Chondrocyte (in vitro differentiated cells): Measurements from ENCODE around the gene VCP. TPM values are rescaled to one million over a fixed set of nuclear protein-coding genes. Genes with fewer than 3 reads are reported as not detected.

Source experiments
- DNase-seq: peaks from one replicate; pipeline ENCODE4 v3.0.0; 2021; ENCODE audit warnings: mixed read lengths, low spot score
- H3K27ac Mint-ChIP-seq: one replicate; pipeline ENCODE4 v1.8.0; 2021; ENCODE audit warnings: mild to moderate bottlenecking, moderate library complexity, mixed read lengths; ENCODE audit not compliant: unreplicated experiment
- H3K27me3 Mint-ChIP-seq: 2 replicates; pipeline ENCODE4 v1.8.0; 2021; ENCODE audit warnings: low read depth, mixed read lengths
- H3K36me3 Mint-ChIP-seq: 2 replicates; pipeline ENCODE4 v1.8.0; 2021; ENCODE audit warnings: low read depth, mixed read lengths
- H3K4me1 Mint-ChIP-seq: 2 replicates; pipeline ENCODE4 v1.8.0; 2021; ENCODE audit warnings: low read depth, mild to moderate bottlenecking, mixed read lengths
- H3K4me3 Mint-ChIP-seq: one replicate; pipeline ENCODE4 v1.8.0; 2021; ENCODE audit warnings: mild to moderate bottlenecking, moderate library complexity, mixed read lengths; ENCODE audit not compliant: unreplicated experiment
- H3K9me3 Mint-ChIP-seq: 2 replicates; pipeline ENCODE4 v1.8.0; 2021; ENCODE audit warnings: low read depth, mixed read lengths
- long read RNA-seq: library from polyadenylated mRNA; stranded (forward); transcript quantifications from one replicate; pipeline ENCODE4 v2.0.0, GENCODE V29; 2021
- total RNA-seq: library from RNA; stranded (reverse); gene quantifications from 3 replicates; pipeline ENCODE4 v1.2.1, GENCODE V29; 2021
- TF ChIP-seq, protein P1 (sequence below): fragments of 200-600 bp; sonication (generic); IDR thresholded peaks from 2 replicates; pipeline ENCODE4 v1.5.0; 2021; ENCODE audit warnings: antibody characterized with exemption, mild to moderate bottlenecking, moderate library complexity

Gene VCP
- 247 to 360 TPM (median 254 TPM) in 3 replicates for total RNA-seq
- long read RNA-seq, full-length matches to known transcripts: 1,296 of 1,421 reads
- long read RNA-seq, partial matches to known transcripts: 23 of 1,421 reads
- long read RNA-seq, other reads (novel, unspliced or antisense): 102 of 1,421 reads

DNA sequence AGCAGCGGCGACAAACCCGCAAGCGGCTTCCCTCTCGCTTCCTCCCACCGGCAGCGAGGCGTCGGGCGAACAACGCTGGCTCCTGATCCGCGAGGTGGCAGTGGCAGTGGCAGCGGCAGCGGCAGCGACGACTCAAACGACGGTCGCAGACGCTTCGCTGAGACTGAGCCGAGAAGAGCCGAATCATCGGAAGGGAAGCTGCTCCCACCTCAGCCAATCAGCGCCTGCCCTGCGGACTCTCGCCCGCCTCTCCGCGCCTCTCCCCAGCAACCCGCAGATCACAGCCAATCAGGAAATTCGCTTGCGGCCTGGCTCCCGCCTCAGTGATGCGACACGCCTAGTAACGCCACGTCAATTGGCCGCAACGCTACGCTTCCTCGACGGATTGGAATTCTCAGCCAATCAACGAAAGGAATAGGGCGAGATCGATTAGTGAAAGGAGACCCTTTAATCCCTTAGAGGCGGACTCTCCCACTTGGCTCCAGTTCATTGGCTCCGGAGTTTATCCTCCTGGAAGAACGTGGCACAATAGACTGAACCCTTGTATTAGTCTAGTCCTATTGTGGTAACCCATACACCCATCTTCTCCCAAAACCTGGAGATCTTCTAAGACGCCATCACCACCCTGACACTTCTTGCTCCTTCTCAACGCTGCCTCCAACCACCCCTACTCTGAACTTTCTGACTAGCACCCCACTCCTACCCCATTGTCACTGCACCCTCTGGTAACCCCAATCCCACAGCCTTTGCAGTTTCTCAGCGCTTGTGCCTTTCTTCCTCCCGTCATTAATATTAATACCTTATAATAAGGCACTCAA lies at the start of gene VCP:
Gene VCP, minus strand, starts transcription at position 165 of the 818 bp plus-strand sequence. CDS start 272 bp downstream, outside the sequence.
- H3K27ac Mint-ChIP-seq: peak within 1 kb of the TSS; percentile 97
- H3K4me3 Mint-ChIP-seq: peak within 1 kb of the TSS; percentile 83
- H3K27me3 Mint-ChIP-seq: no peaks in the 10 kb centered on the region
- TF ChIP-seq, protein P1, sequence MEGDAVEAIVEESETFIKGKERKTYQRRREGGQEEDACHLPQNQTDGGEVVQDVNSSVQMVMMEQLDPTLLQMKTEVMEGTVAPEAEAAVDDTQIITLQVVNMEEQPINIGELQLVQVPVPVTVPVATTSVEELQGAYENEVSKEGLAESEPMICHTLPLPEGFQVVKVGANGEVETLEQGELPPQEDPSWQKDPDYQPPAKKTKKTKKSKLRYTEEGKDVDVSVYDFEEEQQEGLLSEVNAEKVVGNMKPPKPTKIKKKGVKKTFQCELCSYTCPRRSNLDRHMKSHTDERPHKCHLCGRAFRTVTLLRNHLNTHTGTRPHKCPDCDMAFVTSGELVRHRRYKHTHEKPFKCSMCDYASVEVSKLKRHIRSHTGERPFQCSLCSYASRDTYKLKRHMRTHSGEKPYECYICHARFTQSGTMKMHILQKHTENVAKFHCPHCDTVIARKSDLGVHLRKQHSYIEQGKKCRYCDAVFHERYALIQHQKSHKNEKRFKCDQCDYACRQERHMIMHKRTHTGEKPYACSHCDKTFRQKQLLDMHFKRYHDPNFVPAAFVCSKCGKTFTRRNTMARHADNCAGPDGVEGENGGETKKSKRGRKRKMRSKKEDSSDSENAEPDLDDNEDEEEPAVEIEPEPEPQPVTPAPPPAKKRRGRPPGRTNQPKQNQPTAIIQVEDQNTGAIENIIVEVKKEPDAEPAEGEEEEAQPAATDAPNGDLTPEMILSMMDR: no peak
- H3K4me1 Mint-ChIP-seq: peaks cover 41% of the 10 kb centered on the region
- no peaks in the 10 kb centered on the region for H3K9me3 Mint-ChIP-seq
- peak; percentile 100 for DNase-seq
- peaks cover 12% of the 10 kb centered on the region for H3K36me3 Mint-ChIP-seq

DNA sequence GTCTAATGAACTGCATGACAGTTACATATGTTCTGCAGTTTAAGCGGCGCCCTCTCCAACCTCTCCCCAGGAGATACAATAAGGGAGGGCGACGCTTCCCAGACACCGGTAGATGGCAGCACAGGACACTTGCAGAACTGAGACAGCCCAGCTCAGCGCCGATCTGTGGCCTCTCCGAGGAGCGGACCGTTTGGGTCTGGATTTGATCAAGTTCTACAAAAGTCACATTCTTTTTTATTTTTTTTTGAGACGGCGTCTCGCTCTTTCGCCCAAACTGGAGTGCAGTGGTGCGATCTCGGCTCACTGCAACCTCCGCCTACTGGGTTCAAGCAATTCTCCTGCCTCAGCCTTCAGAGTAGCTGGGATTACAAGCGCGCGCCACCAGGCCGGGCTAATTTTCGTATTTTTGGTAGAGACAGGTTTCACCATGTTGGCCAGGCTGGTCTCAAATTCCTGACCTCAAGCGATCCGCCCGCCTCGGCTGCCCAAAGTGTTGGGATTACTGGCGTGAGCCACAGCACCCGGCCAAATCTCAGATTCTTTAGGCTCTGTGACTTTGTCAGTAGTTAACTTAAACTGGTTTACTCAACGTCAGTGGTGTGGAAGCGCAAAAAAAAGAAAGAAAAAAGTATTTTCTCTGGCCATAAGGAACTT lies 44.6 kb upstream of the VCP start:
- Mint-ChIP-seq H3K36me3 (no peaks in the 10 kb centered on the region), H3K9me3 (no peaks in the 10 kb centered on the region)

DNA sequence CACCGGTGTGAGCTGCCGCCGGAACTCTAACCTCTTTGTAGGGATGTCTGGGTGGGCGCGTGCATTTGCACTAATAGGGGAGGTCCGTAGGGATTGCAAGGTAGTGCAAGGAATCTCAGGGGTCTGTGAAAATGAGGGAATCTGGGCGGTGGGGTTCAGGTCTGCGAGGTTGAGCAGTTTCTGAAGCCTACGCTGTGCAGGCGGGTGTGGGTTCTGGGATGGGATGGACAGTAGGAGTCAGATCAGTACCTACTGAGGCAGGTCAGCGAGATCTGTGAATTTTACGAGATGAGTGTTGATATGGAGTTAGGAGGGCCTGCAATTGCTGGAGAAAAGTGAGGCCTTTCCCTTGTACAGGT lies 44.1 kb upstream of the VCP start:
- H3K36me3 Mint-ChIP-seq: no peaks in the 10 kb centered on the region
- no peaks in the 10 kb centered on the region for H3K9me3 Mint-ChIP-seq
- peak overlapping the region; percentile 98 for H3K4me3 Mint-ChIP-seq
- TF ChIP-seq, protein P1: no peak
- no peaks in the 10 kb centered on the region for H3K27me3 Mint-ChIP-seq
- H3K27ac Mint-ChIP-seq: peak overlapping the region; percentile 94
- H3K4me1 Mint-ChIP-seq: peaks cover 40% of the 10 kb centered on the region
- DNase-seq: no peak

More for the DNA sequence above, 44.6 kb upstream of the VCP start:
- no peak for DNase-seq
- peak overlapping the region; percentile 94 for H3K27ac Mint-ChIP-seq
- TF ChIP-seq, protein P1: peak; percentile 99
- H3K4me3 Mint-ChIP-seq: peak overlapping the region; percentile 98
- H3K4me1 Mint-ChIP-seq: peaks cover 35% of the 10 kb centered on the region
- no peaks in the 10 kb centered on the region for H3K27me3 Mint-ChIP-seq

DNA sequence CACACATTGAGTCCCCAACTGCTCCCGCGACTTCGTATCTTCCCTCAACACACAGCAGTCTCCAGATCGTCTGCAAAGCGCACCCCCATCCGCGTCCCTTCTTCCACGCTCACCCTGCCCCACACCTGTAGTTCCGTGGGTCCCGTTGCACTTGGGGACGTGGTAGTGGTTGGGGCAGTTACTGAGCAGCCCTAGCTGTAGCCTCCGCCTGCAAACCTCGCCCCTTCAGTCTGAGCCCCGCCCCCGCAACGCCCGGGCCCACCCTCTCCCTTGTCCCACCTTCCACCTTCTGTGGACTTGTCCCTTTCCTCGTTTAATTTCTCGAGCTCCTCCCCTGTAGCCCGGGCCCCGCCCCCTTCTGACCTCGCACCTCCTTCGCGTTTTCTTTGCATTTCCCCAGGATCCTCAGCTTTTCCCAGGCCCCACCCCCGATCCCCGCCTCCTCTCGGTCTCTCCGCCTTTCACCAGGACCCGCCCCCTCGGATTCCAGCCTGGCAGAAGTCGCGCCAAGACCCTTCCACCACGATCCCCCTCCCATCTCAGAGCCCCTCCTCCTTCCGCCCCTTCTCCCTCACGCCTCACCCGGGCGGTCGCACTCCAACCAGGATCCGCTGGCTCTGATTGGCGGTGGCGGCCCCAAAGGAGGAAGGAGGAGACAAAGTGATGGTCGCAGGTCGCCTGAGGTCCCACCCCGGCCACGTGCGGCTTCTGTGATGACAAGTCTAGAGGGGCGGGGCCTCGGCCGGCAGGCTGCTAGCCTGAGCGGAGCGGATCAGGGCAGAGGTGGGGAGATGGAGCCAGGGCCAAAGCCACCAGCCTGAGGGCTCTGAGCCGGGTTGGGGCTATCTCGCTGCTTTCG lies 43.5 kb upstream of the VCP start, which contains the start of gene ATOSB:
Gene ATOSB, minus strand, starts transcription at position 183 of the 859 bp plus-strand sequence. CDS start 7,588 bp downstream, outside the sequence.
- Mint-ChIP-seq H3K9me3 (no peaks in the 10 kb centered on the region), H3K27me3 (no peaks in the 10 kb centered on the region), H3K27ac (peak within 1 kb of the TSS; percentile 94), H3K36me3 (no peaks in the 10 kb centered on the region), H3K4me3 (peak within 1 kb of the TSS; percentile 98), H3K4me1 (peaks cover 43% of the 10 kb centered on the region)
- TF ChIP-seq, protein P1: no peak
- DNase-seq: peak; percentile 99
